ENCODE results near the gene SMG6. TPM values are rescaled to one million over a fixed set of nuclear protein-coding genes. Genes with fewer than 3 reads are reported as not detected.
"Not testable (repeated sequence)": the region's sequence is repeated elsewhere in the genome, so short reads cannot be mapped to it uniquely, and the experiment has no call there.

Gene SMG6
- polyA plus RNA-seq, 3 donors = 27.1 to 32.1 (median 28.0) TPM

GRCh38 chr17:2019723-2020122 lies 283.9 kb downstream of the SMG6 start:
- DNase-seq (ENCODE audit: extremely low read depth in 1 of 11, low read depth in 9 of 11, low spot score in 4 of 11) = no peak

- no peak for DNase-seq (ENCODE audit: extremely low read depth in 1 of 11, low read depth in 9 of 11, low spot score in 4 of 11)
These were observed 284.7 kb downstream of the SMG6 start for GRCh38 chr17:2018716-2019510.

GRCh38 chr17:2017274-2017941 lies 286.2 kb downstream of the SMG6 start:
- DNase-seq (ENCODE audit: extremely low read depth in 1 of 11, low read depth in 9 of 11, low spot score in 4 of 11) = no peak

GRCh38 chr17:2016494-2016893 lies 287.1 kb downstream of the SMG6 start:
- DNase-seq (ENCODE audit: extremely low read depth in 1 of 11, low read depth in 9 of 11, low spot score in 4 of 11) = no peak

GRCh38 chr17:2015314-2015713 lies 288.3 kb downstream of the SMG6 start:
- no peak for DNase-seq (ENCODE audit: extremely low read depth in 1 of 11, low read depth in 9 of 11, low spot score in 4 of 11)

- DNase-seq (ENCODE audit: extremely low read depth in 1 of 11, low read depth in 9 of 11, low spot score in 4 of 11) = no peak
These were observed 289.6 kb downstream of the SMG6 start for GRCh38 chr17:2013994-2014317.

GRCh38 chr17:2013220-2013993 lies 290.2 kb downstream of the SMG6 start:
- DNase-seq (ENCODE audit: extremely low read depth in 1 of 11, low read depth in 9 of 11, low spot score in 4 of 11) = not testable (repeated sequence)

- no peak for DNase-seq (ENCODE audit: extremely low read depth in 1 of 11, low read depth in 9 of 11, low spot score in 4 of 11)
These were observed 291.1 kb downstream of the SMG6 start for GRCh38 chr17:2012499-2012898.

- DNase-seq (ENCODE audit: extremely low read depth in 1 of 11, low read depth in 9 of 11, low spot score in 4 of 11) = no peak
These were observed 291.9 kb downstream of the SMG6 start for GRCh38 chr17:2011411-2012371.

Other genes with a start within 250 kb of the SMG6 start
- 10 to 100 TPM; 13.5 to 31.6 (median 23.6) TPM for gene HIC1, start 248.7 kb downstream of the SMG6 start, polyA plus RNA-seq (ENCODE audit: insufficient read length in 3 of 3)
- 10 to 100 TPM; 17.1 to 23.0 (median 22.9) TPM for gene SRR, start 165 bp upstream of the SMG6 start, polyA plus RNA-seq (ENCODE audit: insufficient read length in 3 of 3)
- gene TSR1, start 32.7 kb upstream of the SMG6 start, polyA plus RNA-seq (ENCODE audit: insufficient read length in 3 of 3) = 10 to 100 TPM; 38.7 to 41.4 (median 40.6) TPM
- 10 to 100 TPM; 61.6 to 79.9 (median 74.7) TPM for gene SGSM2, start 33.7 kb upstream of the SMG6 start, polyA plus RNA-seq (ENCODE audit: insufficient read length in 3 of 3)
- gene MNT, start 97.3 kb upstream of the SMG6 start, polyA plus RNA-seq (ENCODE audit: insufficient read length in 3 of 3) = 10 to 100 TPM; 13.0 to 28.1 (median 18.5) TPM
- gene METTL16, start 208.1 kb upstream of the SMG6 start, polyA plus RNA-seq (ENCODE audit: insufficient read length in 3 of 3) = 10 to 100 TPM; 33.8 to 38.2 (median 35.3) TPM